ENCODE data around the gene LAMA1. TPM values are rescaled to one million over a fixed set of nuclear protein-coding genes. Genes with fewer than 3 reads are reported as not detected.

LAMA1 gene
- total RNA-seq = 1.4 TPM
- long read RNA-seq, partial matches to known transcripts = 0 of 2 reads
- long read RNA-seq, other reads (novel, unspliced or antisense) = 2 of 2 reads

- ATAC-seq = peak; percentile 80
- no peaks in the 10 kb centered on the region for H3K9me3 ChIP-seq
- TF ChIP-seq CTCF (IDR thresholded peaks at IDR 0.05) = no peak
- peak within 1 kb of the TSS; percentile 43 for H3K4me3 ChIP-seq
- no peak within 1 kb of the TSS for H3K27ac ChIP-seq
- intact Hi-C loops (cut with DNase I) = no loop called here
- peaks cover 16% of the 10 kb centered on the region for H3K4me1 ChIP-seq
- peak; percentile 72 for DNase-seq
- H3K36me3 ChIP-seq = no peaks in the 10 kb centered on the region
- peaks cover 56% of the 10 kb centered on the region for H3K27me3 ChIP-seq
These were observed at the start of gene LAMA1 for GRCh38 chr18:7117390-7118355. LAMA1 (minus strand) TSS chr18:7117797; CDS start chr18:7117720, 77 bp downstream.

DNA sequence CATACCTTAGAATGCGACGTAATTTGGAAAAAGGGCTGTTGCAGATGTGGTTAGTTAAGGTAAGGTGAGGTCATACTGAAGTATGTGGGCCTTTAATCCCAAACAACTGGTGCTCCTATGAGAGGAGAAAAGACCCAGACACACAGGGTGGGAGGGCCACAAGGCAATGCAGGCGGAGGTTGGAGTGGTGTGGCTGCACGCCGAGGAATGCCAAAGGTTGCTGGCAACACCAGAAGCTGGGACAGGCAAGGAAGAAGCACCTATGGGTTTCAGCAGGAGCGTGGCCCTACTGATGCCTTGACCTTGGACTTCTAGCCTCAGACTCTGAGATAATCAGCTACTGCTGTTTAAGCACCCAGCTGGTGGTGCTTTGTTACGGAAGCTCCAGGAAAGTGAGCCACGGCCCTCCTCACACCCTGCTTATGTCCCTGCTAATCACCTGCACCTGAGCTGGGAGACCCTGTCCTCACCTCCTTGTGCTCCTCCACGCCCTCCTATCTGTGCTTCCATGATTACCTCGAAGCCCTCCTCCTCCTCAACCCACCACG, 48.3 kb upstream of the LAMA1 start:
- Histone ChIP-seq H3K27me3 (peaks cover 6% of the 10 kb centered on the region), H3K36me3 (no peaks in the 10 kb centered on the region), H3K4me1 (no peaks in the 10 kb centered on the region), H3K27ac (no peak overlapping the region), H3K4me3 (no peak overlapping the region), H3K9me3 (no peaks in the 10 kb centered on the region)
- no peak for TF ChIP-seq CTCF (IDR thresholded peaks at IDR 0.05)
- no peak for ATAC-seq
- no peak for DNase-seq
- intact Hi-C loops (cut with DNase I) = no loop called here

GRCh38 chr18:7164323-7165004, 46.9 kb upstream of the LAMA1 start:
- no peaks in the 10 kb centered on the region for H3K9me3 ChIP-seq

GRCh38 chr18:7158216-7158615, 40.6 kb upstream of the LAMA1 start:
- intact Hi-C loops (cut with DNase I) = no loop called here
- ATAC-seq (no peak), DNase-seq (no peak)
- H3K27me3 ChIP-seq = no peaks in the 10 kb centered on the region
- H3K4me3 ChIP-seq = no peak overlapping the region
- H3K36me3 ChIP-seq = no peaks in the 10 kb centered on the region
- no peaks in the 10 kb centered on the region for H3K9me3 ChIP-seq
- H3K27ac ChIP-seq = no peak overlapping the region
- TF ChIP-seq CTCF (IDR thresholded peaks at IDR 0.05) = no peak
- H3K4me1 ChIP-seq = no peaks in the 10 kb centered on the region

More at GRCh38 chr18:7164323-7165004, 46.9 kb upstream of the LAMA1 start:
- Histone ChIP-seq H3K4me3 (no peak overlapping the region), H3K4me1 (no peaks in the 10 kb centered on the region), H3K27me3 (no peaks in the 10 kb centered on the region), H3K27ac (no peak overlapping the region), H3K36me3 (no peaks in the 10 kb centered on the region)
- ATAC-seq = peak; percentile 42
- DNase-seq = no peak
- peak; percentile 48 for TF ChIP-seq CTCF (IDR thresholded peaks at IDR 0.05)
- intact Hi-C loops (cut with DNase I) = no loop called here

- no peaks in the 10 kb centered on the region for H3K4me1 ChIP-seq
- intact Hi-C loops (cut with DNase I) = no loop called here
- H3K36me3 ChIP-seq = no peaks in the 10 kb centered on the region
- no peak overlapping the region for H3K4me3 ChIP-seq
- no peaks in the 10 kb centered on the region for H3K9me3 ChIP-seq
- ATAC-seq (no peak), DNase-seq (no peak)
- no peaks in the 10 kb centered on the region for H3K27me3 ChIP-seq
- H3K27ac ChIP-seq = no peak overlapping the region
- TF ChIP-seq CTCF (IDR thresholded peaks at IDR 0.05) = no peak
These were observed 40.2 kb upstream of the LAMA1 start for GRCh38 chr18:7157760-7158159.
